A204.1 (cell line): ENCODE results near the gene DPH6.
"Not testable (repeated sequence)": the region's sequence is repeated elsewhere in the genome, so short reads cannot be mapped to it uniquely, and the experiment has no call there.

Experiments used
- FAIRE-seq: peaks from 2 replicates; lab custom pipeline; 2012; peaks lifted over from hg19 to GRCh38; lab: Jason Lieb, UNC

The DPH6 gene, protein sequence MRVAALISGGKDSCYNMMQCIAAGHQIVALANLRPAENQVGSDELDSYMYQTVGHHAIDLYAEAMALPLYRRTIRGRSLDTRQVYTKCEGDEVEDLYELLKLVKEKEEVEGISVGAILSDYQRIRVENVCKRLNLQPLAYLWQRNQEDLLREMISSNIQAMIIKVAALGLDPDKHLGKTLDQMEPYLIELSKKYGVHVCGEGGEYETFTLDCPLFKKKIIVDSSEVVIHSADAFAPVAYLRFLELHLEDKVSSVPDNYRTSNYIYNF

DNA sequence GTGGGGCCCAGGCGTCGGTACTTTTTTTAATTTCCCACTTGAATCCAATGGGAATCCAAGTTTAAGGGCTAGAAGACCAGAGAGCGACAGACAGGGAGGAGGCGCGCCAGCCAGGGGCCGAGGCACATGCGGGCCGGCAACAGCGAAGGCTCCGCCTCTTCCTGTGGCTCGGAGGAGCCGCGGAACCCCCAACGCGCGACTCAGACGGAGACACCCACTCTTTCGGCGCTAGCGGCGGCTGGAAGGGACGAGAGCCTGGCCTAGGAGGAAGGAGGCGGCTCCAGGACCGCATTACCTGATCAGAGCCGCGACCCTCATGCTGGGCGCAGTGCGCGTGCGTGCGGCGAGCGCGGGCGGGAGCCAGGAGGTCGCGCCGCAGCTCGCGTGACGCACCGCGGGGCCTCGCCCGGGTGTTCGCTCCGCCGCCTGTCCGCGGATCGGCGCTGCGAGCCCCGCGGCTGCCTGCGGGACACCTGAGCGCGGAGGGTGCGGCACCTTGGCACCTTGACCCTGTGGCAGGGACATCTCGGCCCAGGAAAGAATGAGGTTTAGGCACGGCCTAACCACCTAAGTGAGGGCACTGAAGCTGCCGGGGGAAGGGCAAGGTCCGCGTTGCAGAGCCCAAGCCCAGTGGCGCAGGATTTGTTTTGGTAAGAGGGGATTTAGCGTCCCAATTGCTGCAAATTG is at the start of gene DPH6:
TSS of gene DPH6 (minus strand) at position 342 of the 687 bp plus-strand sequence. CDS start at position 318, 24 bp downstream.
- FAIRE-seq, result no peak

DNA sequence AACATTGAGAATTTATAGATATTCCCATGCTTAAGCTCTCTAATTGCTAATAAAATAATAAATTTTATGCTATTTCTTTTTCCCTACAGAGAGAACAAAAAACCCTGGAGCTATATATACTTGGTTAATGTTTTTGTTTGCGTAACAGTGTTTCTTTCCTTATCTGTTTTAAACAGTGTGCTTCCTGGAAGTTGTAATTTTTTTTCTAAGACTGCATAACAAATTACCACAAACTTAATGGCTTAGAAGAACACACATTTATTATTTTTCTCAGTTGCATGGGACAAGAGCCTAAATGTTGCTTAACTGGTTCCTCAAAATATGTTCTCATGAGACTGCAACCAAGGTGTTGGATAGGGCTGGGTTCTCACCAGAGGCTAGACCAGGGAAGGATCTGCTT is 49.7 kb upstream of the DPH6 start:
- no peak for FAIRE-seq

DNA sequence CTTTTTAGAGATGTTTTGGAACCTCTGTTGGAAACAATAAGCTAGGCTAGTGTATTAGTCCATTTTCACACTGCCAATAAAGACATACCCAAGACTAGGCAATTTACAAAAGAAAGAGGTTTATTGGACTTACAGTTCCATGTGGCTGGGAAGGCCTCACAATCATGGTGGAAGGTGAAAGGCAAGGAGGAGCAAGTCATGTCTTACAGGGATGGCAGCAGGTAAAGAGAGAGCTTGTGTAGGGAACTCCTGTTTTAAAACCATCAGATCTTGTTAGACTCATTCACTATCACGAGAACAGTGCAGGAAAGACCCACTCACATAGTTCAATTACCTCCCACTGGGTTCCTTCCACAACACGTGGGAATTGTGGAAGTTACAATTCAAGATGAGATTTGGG is 46.0 kb upstream of the DPH6 start:
- FAIRE-seq, result not testable (repeated sequence)

DNA sequence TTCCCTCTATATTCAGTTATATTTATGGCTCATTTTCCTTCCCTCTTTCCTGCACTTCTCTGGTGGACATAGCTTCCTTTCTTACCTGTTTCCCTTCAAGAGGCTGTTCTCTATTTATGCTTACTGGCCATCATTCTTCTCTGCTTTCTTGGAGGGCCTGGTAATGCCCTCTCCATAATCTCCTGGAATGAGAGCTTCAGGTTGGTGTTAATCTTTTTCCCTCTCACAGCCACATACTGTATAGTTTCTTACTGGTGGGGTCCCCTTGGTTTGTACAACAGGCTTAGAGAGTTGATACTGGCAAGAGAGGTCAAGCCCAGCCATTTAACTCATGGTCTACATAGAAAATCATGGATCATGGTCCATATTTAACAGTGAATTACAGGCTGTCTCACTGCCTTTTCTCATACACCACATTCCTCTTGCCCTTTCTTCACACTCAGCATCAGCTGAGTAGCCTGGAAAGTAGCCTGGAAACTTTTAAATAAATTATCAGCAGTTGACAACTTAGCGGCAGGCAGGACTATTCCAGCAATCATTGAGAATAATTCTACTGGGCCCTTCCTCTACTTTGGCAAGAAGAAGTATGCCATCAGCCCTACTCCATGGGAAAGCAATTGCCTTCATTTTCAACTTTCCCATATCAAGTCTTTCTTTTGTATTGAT is 38.0 kb upstream of the DPH6 start:
- FAIRE-seq, result no peak

DNA sequence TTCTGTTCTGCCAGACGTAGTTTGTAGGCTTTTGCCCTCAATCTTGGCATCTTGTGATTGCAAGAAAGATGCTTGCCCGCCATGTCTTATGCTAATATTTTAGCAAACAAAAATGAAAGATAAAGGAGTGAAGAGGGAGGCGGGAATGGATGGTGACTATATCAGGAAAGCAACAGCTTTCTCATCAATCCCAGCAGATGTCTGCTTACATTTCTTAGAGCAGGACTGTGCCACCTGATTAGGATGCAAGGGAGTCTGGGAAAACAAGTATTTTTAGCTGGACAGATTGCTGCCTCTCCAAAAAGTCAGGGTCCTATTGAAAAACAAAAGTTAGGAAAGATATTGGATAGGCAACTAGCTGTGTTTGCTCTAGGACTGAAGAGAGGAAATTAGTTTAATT is 34.6 kb upstream of the DPH6 start:
- FAIRE-seq, result no peak

DNA sequence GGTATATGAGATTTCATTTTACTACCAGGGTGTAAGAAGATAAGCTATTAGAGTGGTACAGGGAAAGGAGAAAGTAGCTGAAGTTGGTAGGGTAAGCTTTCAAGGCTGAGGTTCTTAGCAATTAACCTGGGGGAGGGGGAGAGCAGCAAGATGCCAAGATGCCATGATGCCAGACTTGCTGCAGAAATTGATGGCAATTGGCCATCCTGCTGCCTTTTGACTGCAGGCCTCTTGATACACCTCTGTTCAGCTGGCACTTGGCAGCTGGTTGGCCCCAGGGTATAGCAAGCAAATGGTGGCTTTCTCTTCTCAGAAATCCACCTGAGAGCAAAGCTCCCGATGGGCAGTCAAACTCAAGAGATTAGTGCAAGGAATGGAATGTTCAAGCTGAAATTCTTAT is 21.4 kb upstream of the DPH6 start:
- no peak for FAIRE-seq

DNA sequence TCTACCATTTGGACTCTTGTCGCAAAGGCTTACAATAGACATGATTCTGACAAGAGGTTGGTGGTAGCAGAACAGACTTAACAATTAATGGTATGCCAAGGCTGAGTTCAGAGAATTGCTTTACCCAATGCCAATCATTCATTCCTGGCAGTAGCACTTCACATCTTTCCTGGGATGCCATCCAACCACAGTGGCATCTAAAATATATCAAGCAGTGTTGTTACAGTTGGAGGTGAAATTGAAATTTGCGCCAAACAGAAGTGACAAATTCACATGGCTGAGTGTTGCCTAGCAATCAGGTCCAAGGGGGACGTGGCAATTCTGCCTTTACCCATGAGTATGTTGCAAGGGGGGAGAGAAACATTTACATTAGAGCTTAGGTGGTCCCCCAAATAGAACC is 21.0 kb upstream of the DPH6 start:
- no peak for FAIRE-seq

DNA sequence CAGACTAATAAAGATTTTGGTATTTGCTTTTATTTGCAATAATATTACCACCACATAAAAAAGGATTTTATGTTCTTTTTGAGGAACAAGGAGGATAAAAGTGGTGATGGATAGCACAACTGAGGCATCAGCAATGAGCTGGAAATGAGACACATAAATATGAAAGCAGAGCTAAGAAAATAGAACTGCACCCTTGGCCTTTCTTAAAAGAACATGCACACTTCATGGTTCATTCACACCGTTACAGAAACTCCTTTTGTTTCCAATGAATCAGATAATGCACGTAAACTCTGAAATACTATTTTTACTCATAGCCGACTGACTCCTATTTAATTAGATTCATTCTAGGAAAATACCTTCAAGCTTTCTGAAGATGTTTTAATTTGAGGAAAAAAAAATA is 19.9 kb upstream of the DPH6 start:
- FAIRE-seq, result no peak

DNA sequence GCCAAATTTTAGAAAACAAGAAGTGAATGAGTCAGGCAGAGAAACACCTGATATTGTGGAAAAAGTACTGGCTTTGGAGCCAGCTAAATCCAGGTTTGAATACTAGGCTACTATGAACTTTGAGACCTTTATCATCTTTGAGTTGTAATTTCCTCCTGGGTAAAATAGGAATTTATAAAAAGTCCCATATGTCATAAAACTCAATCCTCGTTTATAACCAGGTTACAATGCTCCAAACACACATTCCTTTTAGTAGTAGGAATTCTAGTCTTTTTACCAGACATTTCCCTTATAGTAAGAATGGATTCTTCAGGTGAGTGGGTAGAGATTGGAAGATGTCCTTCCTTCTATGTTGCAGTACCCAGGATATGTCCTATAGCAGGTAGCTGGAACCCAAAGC is 16.7 kb upstream of the DPH6 start:
- FAIRE-seq, result no peak

DNA sequence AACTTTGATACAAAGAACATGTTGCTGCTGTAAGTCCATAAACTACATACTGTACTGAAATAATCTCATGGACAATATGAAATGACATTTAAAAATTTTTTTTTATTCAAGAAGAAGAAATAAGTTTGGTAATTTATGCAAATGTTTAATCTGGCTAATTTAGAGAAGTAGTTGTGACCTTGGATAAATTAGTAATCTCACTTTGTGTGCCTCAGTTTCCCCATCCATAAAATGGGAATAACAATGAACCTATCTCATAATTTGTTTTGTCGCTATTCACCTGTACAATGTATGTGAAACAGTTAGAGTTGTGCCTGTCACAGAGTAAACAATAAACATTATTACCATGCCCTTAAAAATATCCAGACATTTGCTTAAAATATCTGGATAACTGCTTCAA is 15.3 kb upstream of the DPH6 start:
- FAIRE-seq, result no peak

DNA sequence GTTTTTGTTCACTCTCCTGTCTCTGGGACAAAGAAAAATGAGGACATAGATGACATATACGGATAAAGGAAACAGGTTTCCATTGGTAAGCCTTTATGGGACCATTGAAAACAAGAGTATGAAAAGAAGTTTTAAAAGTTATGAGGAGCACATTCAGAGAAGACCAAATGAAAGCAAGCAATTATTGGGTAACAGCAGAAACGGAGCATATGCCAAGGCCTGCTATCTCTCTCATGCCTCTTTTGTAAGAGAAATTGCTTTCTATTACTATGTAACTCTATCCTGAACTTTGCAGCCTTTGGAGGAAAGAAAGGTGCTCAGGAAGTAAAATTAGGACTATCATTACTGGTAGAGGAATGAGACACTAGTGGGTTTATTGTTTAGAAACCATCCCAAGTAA is 14.9 kb upstream of the DPH6 start:
- no peak for FAIRE-seq

DNA sequence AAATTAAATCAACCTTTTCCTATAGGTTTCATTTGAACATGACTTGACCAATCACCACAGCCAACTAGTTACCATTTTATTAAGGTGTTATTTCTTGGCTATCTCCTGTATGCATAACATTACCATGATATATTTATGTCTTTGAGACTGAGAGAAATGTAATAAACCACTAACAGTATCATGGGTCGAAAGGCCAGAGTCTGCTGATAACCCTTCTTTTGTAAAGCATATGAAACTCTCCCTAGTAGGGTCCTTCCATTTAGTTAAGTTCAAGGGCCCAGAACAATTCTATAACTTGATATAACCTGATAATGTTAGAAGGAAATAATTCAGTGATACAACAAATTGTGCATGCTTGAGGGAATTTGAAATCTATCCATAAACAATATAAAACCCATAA is 14.3 kb upstream of the DPH6 start:
- no peak for FAIRE-seq

DNA sequence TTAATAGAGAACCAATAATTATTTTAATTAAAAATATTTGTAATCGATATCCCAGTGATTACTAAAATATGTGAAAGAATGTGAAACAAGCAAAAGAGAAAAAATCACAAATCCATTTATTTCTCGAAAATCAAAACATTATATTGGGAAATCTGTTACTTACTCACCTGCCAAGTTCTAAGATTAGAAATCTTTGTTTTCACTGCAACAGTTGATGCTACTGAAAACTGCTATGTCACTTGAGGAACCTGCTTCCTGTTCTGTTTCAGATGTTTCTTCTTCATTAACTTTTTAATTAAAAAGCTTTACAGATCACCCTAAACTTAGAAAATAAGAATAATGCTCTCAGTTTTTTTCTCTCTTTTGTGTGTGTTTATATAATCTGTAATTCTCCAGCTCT is 13.7 kb upstream of the DPH6 start:
- FAIRE-seq, result no peak

DNA sequence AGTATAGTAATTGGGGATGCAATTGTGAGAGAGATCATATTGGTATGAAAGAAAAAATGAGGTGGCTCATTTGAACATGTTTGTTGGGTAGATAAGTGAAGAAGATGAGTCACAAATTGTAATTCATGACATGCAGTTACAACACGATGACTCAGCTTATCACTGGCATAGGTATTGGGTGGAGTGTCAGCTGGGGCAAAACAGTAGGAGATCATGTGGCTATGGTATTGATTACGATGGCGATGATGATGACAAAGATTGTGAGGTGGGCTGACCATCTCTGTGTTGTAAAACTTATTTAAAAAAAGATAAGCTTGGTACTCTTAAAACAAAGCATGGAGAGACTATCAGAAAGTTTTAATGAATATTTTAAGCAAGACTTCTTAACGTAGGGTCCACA is 11.6 kb upstream of the DPH6 start:
- FAIRE-seq, result no peak

DNA sequence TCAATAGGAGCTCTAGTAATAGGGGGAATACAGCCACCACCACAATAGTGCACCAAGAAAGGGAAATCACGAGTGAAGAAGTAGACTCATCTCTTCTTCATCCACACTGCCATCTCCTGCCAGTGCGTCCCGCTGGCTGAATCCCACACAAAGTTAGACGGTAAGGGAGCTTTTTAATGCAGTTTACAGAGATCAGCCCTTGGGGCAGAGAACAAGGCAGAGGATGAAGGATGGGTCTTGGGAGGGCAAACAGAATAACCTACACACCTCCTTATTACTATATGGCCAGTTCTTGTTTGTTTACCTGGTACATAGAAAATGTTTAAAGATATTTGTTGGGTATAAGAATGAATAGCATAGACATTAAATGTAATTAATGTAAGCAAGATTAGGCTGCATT is 11.0 kb upstream of the DPH6 start:
- FAIRE-seq, result no peak

DNA sequence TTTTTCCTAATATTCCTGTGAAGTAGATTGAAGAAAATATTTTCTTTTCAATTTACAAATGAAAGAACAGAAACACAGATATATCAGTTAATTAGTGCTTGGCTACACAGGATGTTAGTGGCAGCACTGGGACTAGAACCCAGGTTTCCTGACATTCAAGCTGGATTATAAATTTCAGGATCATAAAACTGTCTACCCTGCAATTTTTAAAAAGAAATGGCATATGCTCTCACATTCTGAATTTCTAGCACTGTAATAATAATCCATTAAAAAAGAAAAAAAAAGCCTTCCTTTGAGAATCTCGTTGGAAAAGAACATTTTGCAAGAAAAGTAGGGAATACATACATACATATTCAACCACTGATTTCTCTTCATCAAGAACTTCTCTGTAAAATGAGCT is 9.3 kb upstream of the DPH6 start:
- no peak for FAIRE-seq

DNA sequence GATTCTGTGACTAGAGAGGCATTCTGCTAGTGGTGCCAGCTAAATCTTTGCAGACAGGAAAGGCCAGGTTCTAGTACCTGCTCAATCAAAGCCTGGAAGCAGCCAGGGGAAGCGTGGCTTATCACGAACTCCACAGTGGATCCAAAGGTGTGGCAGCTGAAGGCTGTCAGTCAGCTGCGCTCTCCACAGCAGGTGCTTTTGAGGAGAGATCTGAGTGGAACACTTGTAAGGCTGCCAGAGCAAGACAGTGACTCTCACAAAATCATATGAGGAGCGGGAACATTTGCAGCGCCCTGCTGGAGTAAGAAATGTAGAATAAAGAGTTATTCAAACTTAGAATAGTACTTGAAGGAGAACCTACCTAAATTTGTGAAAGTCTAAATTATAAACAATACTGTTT is 5.0 kb upstream of the DPH6 start:
- no peak for FAIRE-seq

DNA sequence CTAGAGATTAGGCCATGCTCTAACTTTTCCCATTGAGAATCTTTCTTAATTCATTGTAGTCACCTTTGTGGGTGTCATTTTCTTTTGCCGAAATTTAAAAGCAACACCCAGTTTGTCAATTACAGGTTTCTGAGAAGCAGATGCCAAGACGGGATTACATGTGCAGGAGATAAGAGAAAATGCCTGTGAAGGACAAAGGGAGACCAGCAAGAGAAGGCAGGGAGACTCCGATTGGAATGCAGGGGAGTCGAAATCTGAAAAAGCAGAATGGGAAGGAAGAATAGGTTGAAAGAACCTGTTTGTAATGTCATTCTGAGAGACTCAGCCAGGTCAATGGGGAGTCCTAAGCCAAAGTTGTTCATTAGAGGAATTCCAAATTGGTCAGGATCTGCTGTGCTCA is 3.6 kb upstream of the DPH6 start:
- no peak for FAIRE-seq

DNA sequence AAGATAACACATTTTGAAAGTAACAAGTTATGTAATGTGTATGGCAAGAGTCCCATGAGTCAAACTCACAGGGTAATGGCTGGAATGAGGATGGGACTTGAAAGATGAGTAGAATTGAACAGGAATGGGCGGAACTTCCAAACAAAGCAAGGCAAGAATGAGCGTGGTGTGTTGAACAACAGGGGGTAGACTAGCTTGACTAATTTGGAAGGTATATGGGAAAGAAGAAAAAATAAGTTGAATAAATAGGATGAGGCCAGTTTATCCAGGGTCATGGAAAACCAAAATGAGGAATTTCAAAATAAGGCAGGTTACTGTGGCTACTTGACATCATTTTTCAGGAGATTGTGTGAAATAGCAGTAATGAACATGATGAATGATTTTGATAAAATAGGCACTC is 2.5 kb upstream of the DPH6 start:
- FAIRE-seq, result no peak

DNA sequence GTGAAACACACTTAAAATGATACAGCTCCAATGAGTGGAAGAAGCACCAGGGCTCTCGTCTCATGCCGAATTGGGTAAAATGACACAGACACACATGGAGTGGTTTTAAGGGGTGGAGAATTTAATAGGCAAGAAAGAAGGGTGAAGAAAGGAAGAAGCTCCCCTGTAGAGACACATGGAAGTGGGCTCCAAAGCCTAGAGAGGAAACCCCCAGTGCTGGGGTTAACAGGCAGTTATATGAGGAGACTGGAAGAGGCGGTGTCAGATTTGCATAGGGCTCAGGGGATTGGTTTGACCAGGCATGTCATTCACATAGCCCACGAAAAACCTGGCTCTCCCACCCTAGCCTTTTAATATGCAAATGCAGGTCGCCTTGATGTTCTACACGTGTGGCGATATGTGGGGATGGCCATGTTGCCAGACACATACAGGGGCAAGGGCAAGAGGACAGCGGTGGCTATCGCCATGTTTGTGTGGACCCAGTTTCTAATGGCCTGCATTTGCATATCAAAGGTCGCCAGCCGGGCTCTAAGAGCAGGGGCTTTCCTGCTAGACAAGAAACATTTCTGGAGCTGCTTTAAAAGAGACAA is 1.9 kb upstream of the DPH6 start:
- no peak for FAIRE-seq

DNA sequence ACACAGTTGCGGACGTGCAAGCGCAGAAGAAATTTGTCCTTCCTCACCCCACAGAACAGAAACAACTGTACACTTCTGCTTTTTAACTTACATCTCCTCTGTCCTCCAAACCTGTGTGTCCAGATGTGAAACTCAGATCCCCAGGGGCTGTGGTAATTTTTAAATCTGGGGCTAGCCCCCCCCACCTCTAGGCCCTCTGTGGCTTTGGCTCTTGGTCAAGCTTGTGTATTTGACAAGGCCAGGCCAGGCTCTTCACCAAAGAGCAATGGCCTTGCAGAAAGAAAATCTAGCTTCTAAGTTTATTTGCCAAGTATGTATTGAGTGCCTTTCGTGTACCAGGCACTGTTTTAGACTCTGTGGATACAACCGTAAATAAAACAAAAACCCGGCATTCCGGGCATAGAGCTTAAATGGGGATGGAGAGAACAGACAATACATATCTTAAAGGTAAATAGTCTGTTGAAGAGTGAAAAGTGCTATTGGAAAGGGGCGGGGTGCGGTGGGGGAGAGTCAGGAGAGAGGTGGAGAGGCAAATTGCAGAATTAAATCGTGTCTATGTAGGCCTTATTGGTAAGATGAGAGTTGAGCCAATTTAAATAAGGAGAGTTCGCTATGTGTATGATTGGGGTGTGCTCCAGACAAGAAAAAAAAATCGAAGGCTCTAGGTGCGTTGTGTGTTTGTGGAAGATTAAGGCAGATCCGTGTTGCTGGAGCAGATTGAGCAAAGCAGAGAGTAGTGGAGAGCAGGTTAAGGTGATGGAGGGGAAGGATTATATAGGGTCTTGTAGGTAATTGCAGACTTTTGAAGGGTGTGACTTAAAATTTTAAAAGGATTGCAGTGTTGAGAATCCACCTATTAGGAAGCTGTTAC is 781 bp upstream of the DPH6 start:
- FAIRE-seq, result no peak

DNA sequence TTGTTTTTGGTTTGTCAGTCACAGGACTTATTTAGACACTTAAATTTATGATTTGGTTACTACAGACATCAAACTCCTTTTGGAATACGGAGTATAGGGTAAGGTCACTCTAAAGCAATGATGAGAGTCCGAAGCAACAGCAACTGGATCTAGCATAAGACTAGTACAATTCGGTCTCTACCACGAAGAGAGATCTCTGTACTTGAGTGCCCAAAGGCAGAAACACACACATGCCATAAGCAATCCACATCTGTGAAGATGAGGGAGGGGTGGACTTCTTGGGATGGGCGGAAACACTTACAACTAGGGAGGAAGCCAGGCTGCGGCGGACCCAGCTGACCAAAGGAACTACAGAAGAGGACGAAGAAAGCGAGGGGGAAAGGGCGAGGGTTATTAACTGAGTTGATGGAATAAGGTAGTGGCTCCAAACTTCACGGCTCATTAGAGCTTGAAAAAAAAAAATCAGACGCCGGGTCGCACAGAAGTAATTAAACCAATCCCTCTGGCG is 595 bp downstream of the DPH6 start:
- no peak for FAIRE-seq
